CD4-positive, alpha-beta T cell treated with Interleukin-17A for 1 hour (primary cell): ENCODE results near the gene LRRC63.
"Not testable (repeated sequence)": the region's sequence is repeated elsewhere in the genome, so short reads cannot be mapped to it uniquely, and the experiment has no call there.

ENCODE experiments used
- DNase-seq: peaks from one replicate; pipeline ENCODE4 v3.0.0-alpha.2; 2020

LRRC63 gene

GRCh38 chr13:46181840-46182490, 29.8 kb upstream of the LRRC63 start, which contains the start of gene LCP1:
Gene LCP1, minus strand, starts transcription at chr13:46182177. Its CDS starts 22,515 bp downstream, at chr13:46159662.
- DNase-seq = peak; percentile 96

GRCh38 chr13:46182491-46182877, 29.2 kb upstream of the LRRC63 start:
- DNase-seq = no peak

- DNase-seq = no peak
These were observed 28.4 kb upstream of the LRRC63 start for GRCh38 chr13:46183018-46183946.

- peak; percentile 82 for DNase-seq
These were observed 27.4 kb upstream of the LRRC63 start for GRCh38 chr13:46184277-46184699.

GRCh38 chr13:46185634-46186033, 26.1 kb upstream of the LRRC63 start:
- DNase-seq = no peak

- no peak for DNase-seq
These were observed 19.3 kb upstream of the LRRC63 start for GRCh38 chr13:46192412-46192811.

- DNase-seq = no peak
These were observed 16.7 kb upstream of the LRRC63 start for GRCh38 chr13:46195016-46195415.

- DNase-seq = no peak
These were observed 14.3 kb upstream of the LRRC63 start for GRCh38 chr13:46197299-46198048.

- no peak for DNase-seq
These were observed 13.0 kb upstream of the LRRC63 start for GRCh38 chr13:46198696-46199193.

- peak; percentile 60 for DNase-seq
These were observed 9.4 kb upstream of the LRRC63 start for GRCh38 chr13:46202188-46202795.

GRCh38 chr13:46202966-46203365, 8.8 kb upstream of the LRRC63 start:
- no peak for DNase-seq

- no peak for DNase-seq
These were observed 5.6 kb upstream of the LRRC63 start for GRCh38 chr13:46206143-46206542.

- DNase-seq = no peak
These were observed 3.9 kb upstream of the LRRC63 start for GRCh38 chr13:46207828-46208227.

GRCh38 chr13:46210362-46211083, 1.2 kb upstream of the LRRC63 start:
- DNase-seq = no peak

- DNase-seq = peak; percentile 73
These were observed 629 bp upstream of the LRRC63 start for GRCh38 chr13:46211116-46211482.

- DNase-seq = no peak
These were observed 1.5 kb downstream of the LRRC63 start for GRCh38 chr13:46213242-46213641.

- not testable (repeated sequence) for DNase-seq
These were observed 3.0 kb downstream of the LRRC63 start for GRCh38 chr13:46214741-46215140.

- not testable (repeated sequence) for DNase-seq
These were observed 8.5 kb downstream of the LRRC63 start for GRCh38 chr13:46220234-46220633.

- DNase-seq = no peak
These were observed 17.5 kb downstream of the LRRC63 start for GRCh38 chr13:46229251-46229650.

GRCh38 chr13:46232281-46232680, 20.6 kb downstream of the LRRC63 start:
- no peak for DNase-seq

GRCh38 chr13:46235286-46235685, 23.6 kb downstream of the LRRC63 start:
- DNase-seq = no peak

GRCh38 chr13:46265292-46265691, 53.6 kb downstream of the LRRC63 start:
- DNase-seq = no peak
